HEK293 (cell line): ENCODE data around the gene CDCA7.

Experiments used
- CTCF ChIA-PET: fragments of 350-600 bp; formaldehyde crosslinking; extraction: SDS; loops from one replicate; lab custom pipeline; 2021; ENCODE audit warnings: antibody characterized with exemption; lab: Yijun Ruan, JAX
- POLR2A ChIA-PET: fragments of 300-600 bp; formaldehyde crosslinking; extraction: SDS; loops from one replicate; lab custom pipeline; 2020; ENCODE audit warnings: antibody characterized with exemption, inconsistent platforms; lab: Yijun Ruan, JAX
- H3K27ac ChIP-seq: fragments of 200-500 bp; sonication (Bioruptor generic); 2 replicates; pipeline ENCODE4 v1.5.1; 2014; ENCODE audit warnings: low read depth, low read length, control low read depth, inconsistent platforms; ENCODE audit errors: extremely low read depth
- H3K36me3 ChIP-seq, 2 experiments: fragments of 200-500 bp in 1 of 2; sonication (Bioruptor generic) in 1 of 2; 1 replicate in 1 of 2; 2 replicates in 1 of 2; pipeline ENCODE4 v1.5.1; 2014 to 2017; ENCODE audit warnings: inconsistent platforms in 2 of 2, low read length in 2 of 2; ENCODE audit not compliant: control insufficient read depth in 2 of 2, insufficient read depth in 1 of 2
- H3K4me1 ChIP-seq: fragments of 200-500 bp; sonication (Bioruptor generic); 2 replicates; pipeline ENCODE4 v1.5.1; 2014; ENCODE audit warnings: mild to moderate bottlenecking, low read length, inconsistent platforms; ENCODE audit not compliant: control insufficient read depth, insufficient read depth
- H3K4me3 ChIP-seq: 2 replicates; pipeline ENCODE4 v1.5.1; 2011; ENCODE audit warnings: low read depth, mild to moderate bottlenecking, control low read depth, low read length, moderate library complexity
- H3K9me3 ChIP-seq: fragments of 200-500 bp; sonication (Bioruptor generic); 2 replicates; pipeline ENCODE4 v1.5.1; 2014; ENCODE audit warnings: low read depth, low read length, inconsistent platforms; ENCODE audit not compliant: control insufficient read depth, insufficient read depth
- GLIS2 ChIP-seq: fragments of 450-650 bp; formaldehyde crosslinking; IDR thresholded peaks from 2 replicates; pipeline ENCODE4 v1.5.1; 2016; ENCODE audit warnings: missing biosample characterization, missing genetic modification characterization
- HOXC10 ChIP-seq: sonication (generic); formaldehyde crosslinking; IDR thresholded peaks from 2 replicates; pipeline ENCODE4 v1.8.1; 2023; ENCODE audit warnings: mild to moderate bottlenecking, missing genetic modification reagents
- KLF9 ChIP-seq: fragments of 450-650 bp; formaldehyde crosslinking; IDR thresholded peaks from 2 replicates; pipeline ENCODE4 v1.5.1; 2016; ENCODE audit warnings: missing biosample characterization, missing genetic modification characterization, low read depth
- SALL2 ChIP-seq: fragments of 450-650 bp; formaldehyde crosslinking; IDR thresholded peaks from 2 replicates; pipeline ENCODE4 v1.5.0; 2017; ENCODE audit warnings: missing biosample characterization, mild to moderate bottlenecking, missing genetic modification characterization, borderline replicate concordance
- SP7 ChIP-seq: fragments of 450-650 bp; formaldehyde crosslinking; IDR thresholded peaks from 2 replicates; pipeline ENCODE4 v1.5.1; 2016; ENCODE audit warnings: missing biosample characterization, missing genetic modification characterization
- ZBTB17 ChIP-seq: fragments of 450-650 bp; formaldehyde crosslinking; IDR thresholded peaks from 2 replicates; pipeline ENCODE4 v1.5.1; 2016; ENCODE audit warnings: missing biosample characterization, missing genetic modification characterization
- ZEB2 ChIP-seq: fragments of 450-650 bp; formaldehyde crosslinking; IDR thresholded peaks from 2 replicates; pipeline ENCODE4 v1.5.1; 2016; ENCODE audit warnings: missing biosample characterization, missing genetic modification characterization
- ZNF184 ChIP-seq: fragments of 450-650 bp; IDR thresholded peaks from 2 replicates; pipeline ENCODE4 v1.5.1; 2018; ENCODE audit warnings: missing biosample characterization, mild to moderate bottlenecking, missing genetic modification characterization
- ZNF214 ChIP-seq: fragments of 450-650 bp; formaldehyde crosslinking; IDR thresholded peaks from 2 replicates; pipeline ENCODE4 v1.5.1; 2017; ENCODE audit warnings: missing biosample characterization, mild to moderate bottlenecking, missing genetic modification characterization, borderline replicate concordance
- ZNF266 ChIP-seq: fragments of 450-650 bp; formaldehyde crosslinking; IDR thresholded peaks from 2 replicates; pipeline ENCODE4 v1.5.1; 2016; ENCODE audit warnings: missing biosample characterization, missing genetic modification characterization, low read depth
- ZNF354C ChIP-seq: fragments of 450-650 bp; formaldehyde crosslinking; IDR thresholded peaks from 2 replicates; pipeline ENCODE4 v1.5.1; 2016; ENCODE audit warnings: missing biosample characterization, missing genetic modification characterization, low read depth, borderline replicate concordance
- ZNF391 ChIP-seq: fragments of 450-650 bp; formaldehyde crosslinking; IDR thresholded peaks from 2 replicates; pipeline ENCODE4 v1.5.1; 2016; ENCODE audit warnings: low read depth, missing biosample characterization, missing genetic modification characterization, borderline replicate concordance
- ZNF394 ChIP-seq: fragments of 450-650 bp; formaldehyde crosslinking; IDR thresholded peaks from 2 replicates; pipeline ENCODE4 v1.5.1; 2016; ENCODE audit warnings: missing biosample characterization, missing genetic modification characterization, mild to moderate bottlenecking, moderate library complexity, borderline replicate concordance
- ZNF423 ChIP-seq: fragments of 450-650 bp; formaldehyde crosslinking; IDR thresholded peaks from 2 replicates; pipeline ENCODE4 v1.5.1; 2016; ENCODE audit warnings: missing biosample characterization, missing genetic modification characterization
- ZNF585B ChIP-seq: fragments of 450-650 bp; formaldehyde crosslinking; IDR thresholded peaks from 2 replicates; pipeline ENCODE4 v1.5.1; 2016; ENCODE audit warnings: missing biosample characterization, missing genetic modification characterization
- ZNF664 ChIP-seq: fragments of 450-650 bp; formaldehyde crosslinking; IDR thresholded peaks from 2 replicates; pipeline ENCODE4 v1.5.1; 2016; ENCODE audit warnings: missing biosample characterization, missing genetic modification characterization
- ZNF701 ChIP-seq: fragments of 450-650 bp; formaldehyde crosslinking; IDR thresholded peaks from 2 replicates; pipeline ENCODE4 v1.5.1; 2016; ENCODE audit warnings: missing biosample characterization, missing genetic modification characterization
- ZNF768 ChIP-seq: fragments of 450-650 bp; formaldehyde crosslinking; IDR thresholded peaks from 2 replicates; pipeline ENCODE4 v1.5.1; 2018; ENCODE audit warnings: missing biosample characterization, mild to moderate bottlenecking, missing genetic modification characterization
- ZNF792 ChIP-seq: fragments of 450-650 bp; formaldehyde crosslinking; IDR thresholded peaks from 2 replicates; pipeline ENCODE4 v1.5.1; 2016; ENCODE audit warnings: missing biosample characterization, missing genetic modification characterization
- ZSCAN30 ChIP-seq: fragments of 450-650 bp; IDR thresholded peaks from 2 replicates; pipeline ENCODE4 v1.5.1; 2018; ENCODE audit warnings: missing biosample characterization, mild to moderate bottlenecking, missing genetic modification characterization, moderate library complexity
- TF ChIP-seq, protein P1 (sequence below): fragments of 450-650 bp; formaldehyde crosslinking; IDR thresholded peaks from 2 replicates; pipeline ENCODE4 v1.5.1; 2017; ENCODE audit warnings: missing biosample characterization, missing genetic modification characterization
- TF ChIP-seq, protein P2 (sequence below): fragments of 450-650 bp; formaldehyde crosslinking; IDR thresholded peaks from 2 replicates; pipeline ENCODE4 v1.5.1; 2016; ENCODE audit warnings: missing biosample characterization, missing genetic modification characterization, borderline replicate concordance
- TF ChIP-seq, protein P3 (sequence below): fragments of 450-650 bp; formaldehyde crosslinking; IDR thresholded peaks from 2 replicates; pipeline ENCODE4 v1.5.1; 2016; ENCODE audit warnings: missing biosample characterization, missing genetic modification characterization, low read depth
- TF ChIP-seq, protein P4 (sequence below): fragments of 450-650 bp; formaldehyde crosslinking; IDR thresholded peaks from 2 replicates; pipeline ENCODE4 v1.5.1; 2016; ENCODE audit warnings: missing biosample characterization, missing genetic modification characterization
- TF ChIP-seq, protein P5 (sequence below): fragments of 450-650 bp; formaldehyde crosslinking; IDR thresholded peaks from 2 replicates; pipeline ENCODE4 v1.5.1; 2016; ENCODE audit warnings: missing biosample characterization, missing genetic modification characterization

CDCA7 gene

DNA sequence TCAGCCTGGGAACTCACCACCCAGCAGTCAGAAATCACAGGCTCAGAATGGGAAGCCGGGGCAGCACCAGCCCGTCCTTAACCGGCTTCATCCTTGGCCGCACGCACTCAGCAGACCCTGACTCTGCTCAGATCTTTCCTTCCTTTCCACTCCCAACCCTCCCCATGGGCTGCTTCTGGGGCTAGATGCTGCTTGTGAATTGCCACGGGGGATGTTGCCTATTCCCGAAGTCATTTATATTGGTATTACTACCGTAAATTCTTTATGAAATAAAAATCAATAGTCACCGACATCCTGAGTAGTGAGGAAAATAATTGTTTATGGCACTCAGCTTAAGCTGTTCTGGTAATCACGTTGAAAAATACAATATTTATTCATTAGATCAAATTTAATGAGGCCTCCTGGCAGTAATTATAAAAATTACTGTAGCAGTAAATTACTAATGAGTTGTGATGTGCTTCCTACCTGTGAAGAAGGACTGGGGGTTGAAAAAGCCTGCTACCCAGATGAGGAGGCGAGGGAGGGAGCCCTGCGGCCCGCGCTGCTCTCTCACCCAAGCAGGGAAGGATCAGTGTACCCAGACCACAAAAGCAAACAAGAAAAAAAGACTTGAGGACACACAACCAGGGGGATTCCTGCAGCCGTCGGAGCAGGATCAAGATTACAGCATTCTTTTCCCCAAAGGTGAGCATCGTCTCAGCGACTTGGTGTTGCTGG, 31.5 kb downstream of the CDCA7 start:
- peaks cover 0 to 18% of the 10 kb centered on the region in 2 experiments; a peak in 2 of 3 replicates for H3K36me3 ChIP-seq
- H3K4me1 ChIP-seq = no peaks in the 10 kb centered on the region
- ChIA-PET POLR2A (interaction anchor here (0.7 kb wide), 1 partner anchor 11 kb away, joined by 6 read pairs; no protein-coding TSS in a partner anchor), CTCF (interaction anchor here (0.9 kb wide), 1 partner anchor 16 kb away, joined by 6 read pairs; no protein-coding TSS in a partner anchor)
- no peak overlapping the region for H3K4me3 ChIP-seq
- no peak overlapping the region for H3K27ac ChIP-seq
- no peaks in the 10 kb centered on the region for H3K9me3 ChIP-seq
- TF ChIP-seq ZNF214 (tag by site-specific recombination) = no peak
- TF ChIP-seq, protein P1, sequence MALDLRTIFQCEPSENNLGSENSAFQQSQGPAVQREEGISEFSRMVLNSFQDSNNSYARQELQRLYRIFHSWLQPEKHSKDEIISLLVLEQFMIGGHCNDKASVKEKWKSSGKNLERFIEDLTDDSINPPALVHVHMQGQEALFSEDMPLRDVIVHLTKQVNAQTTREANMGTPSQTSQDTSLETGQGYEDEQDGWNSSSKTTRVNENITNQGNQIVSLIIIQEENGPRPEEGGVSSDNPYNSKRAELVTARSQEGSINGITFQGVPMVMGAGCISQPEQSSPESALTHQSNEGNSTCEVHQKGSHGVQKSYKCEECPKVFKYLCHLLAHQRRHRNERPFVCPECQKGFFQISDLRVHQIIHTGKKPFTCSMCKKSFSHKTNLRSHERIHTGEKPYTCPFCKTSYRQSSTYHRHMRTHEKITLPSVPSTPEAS (tag by site-specific recombination) = no peak
- no peak for TF ChIP-seq ZNF423 (tag by site-specific recombination)
- TF ChIP-seq ZNF768 = no peak
- TF ChIP-seq ZNF391 (tag by site-specific recombination) = no peak
- TF ChIP-seq ZNF184 (tag by site-specific recombination) = no peak
- TF ChIP-seq ZNF664 (tag by site-specific recombination) = no peak
- TF ChIP-seq, protein P2, sequence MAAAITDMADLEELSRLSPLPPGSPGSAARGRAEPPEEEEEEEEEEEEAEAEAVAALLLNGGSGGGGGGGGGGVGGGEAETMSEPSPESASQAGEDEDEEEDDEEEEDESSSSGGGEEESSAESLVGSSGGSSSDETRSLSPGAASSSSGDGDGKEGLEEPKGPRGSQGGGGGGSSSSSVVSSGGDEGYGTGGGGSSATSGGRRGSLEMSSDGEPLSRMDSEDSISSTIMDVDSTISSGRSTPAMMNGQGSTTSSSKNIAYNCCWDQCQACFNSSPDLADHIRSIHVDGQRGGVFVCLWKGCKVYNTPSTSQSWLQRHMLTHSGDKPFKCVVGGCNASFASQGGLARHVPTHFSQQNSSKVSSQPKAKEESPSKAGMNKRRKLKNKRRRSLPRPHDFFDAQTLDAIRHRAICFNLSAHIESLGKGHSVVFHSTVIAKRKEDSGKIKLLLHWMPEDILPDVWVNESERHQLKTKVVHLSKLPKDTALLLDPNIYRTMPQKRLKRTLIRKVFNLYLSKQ (tag by site-specific recombination) = no peak
- TF ChIP-seq ZNF792 (tag by site-specific recombination) = no peak
- no peak for TF ChIP-seq ZEB2 (tag by site-specific recombination)
- TF ChIP-seq HOXC10 (CRISPR knock-in tag) = no peak
- TF ChIP-seq ZNF701 (tag by site-specific recombination) = no peak

DNA sequence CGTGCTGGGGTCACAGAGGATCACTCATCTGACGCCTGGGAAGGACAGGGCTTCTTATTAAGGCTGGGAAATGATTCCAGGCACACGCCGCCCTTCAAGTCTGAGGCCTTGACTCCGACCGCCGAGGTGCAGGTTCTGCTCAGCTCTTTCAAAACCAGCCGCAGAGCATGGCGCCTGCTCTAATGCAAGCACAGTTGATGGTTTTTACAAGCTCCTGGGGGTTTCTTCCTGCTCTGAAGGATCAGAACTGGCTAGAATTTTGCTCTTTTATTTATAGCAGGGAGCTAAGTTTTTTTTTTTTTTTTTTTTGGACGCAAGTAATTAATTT, 32.0 kb downstream of the CDCA7 start:
- CTCF ChIA-PET = interaction anchor here (0.9 kb wide), 1 partner anchor 16 kb away, joined by 6 read pairs; no protein-coding TSS in a partner anchor

DNA sequence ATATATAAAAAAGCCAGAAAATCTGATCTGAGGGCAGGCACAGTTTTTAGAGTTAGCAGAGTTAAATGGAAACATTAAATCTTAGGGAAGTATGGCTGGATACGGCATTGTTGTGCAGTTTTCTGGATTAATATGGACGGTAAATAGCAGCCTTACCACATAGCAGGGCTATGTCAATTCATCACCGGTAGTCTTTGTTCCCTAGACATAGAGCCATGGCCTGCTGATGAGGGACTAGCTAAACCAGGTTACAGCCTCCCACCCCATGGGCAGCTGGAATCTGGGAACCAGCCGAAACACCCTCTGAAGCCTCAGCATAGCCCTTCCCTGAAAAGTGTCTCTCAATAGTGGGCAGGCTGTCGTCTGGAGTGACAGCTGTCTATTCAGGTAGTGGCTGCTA, 32.4 kb downstream of the CDCA7 start:
- Histone ChIP-seq H3K9me3 (no peaks in the 10 kb centered on the region), H3K4me1 (no peaks in the 10 kb centered on the region), H3K27ac (no peak overlapping the region), H3K4me3 (no peak overlapping the region), H3K36me3 (peaks cover 0 to 18% of the 10 kb centered on the region in 2 experiments; a peak in 1 of 3 replicates)
- ChIA-PET CTCF (interaction anchor here (0.9 kb wide), 1 partner anchor 15 kb away, joined by 6 read pairs; no protein-coding TSS in a partner anchor), POLR2A (interaction anchor here (0.7 kb wide), 1 partner anchor 10 kb away, joined by 6 read pairs; no protein-coding TSS in a partner anchor)
- no peak for TF ChIP-seq ZSCAN30 (tag by site-specific recombination)
- TF ChIP-seq, protein P3, sequence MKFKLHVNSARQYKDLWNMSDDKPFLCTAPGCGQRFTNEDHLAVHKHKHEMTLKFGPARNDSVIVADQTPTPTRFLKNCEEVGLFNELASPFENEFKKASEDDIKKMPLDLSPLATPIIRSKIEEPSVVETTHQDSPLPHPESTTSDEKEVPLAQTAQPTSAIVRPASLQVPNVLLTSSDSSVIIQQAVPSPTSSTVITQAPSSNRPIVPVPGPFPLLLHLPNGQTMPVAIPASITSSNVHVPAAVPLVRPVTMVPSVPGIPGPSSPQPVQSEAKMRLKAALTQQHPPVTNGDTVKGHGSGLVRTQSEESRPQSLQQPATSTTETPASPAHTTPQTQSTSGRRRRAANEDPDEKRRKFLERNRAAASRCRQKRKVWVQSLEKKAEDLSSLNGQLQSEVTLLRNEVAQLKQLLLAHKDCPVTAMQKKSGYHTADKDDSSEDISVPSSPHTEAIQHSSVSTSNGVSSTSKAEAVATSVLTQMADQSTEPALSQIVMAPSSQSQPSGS (tag by site-specific recombination) = no peak
- no peak for TF ChIP-seq SALL2 (tag by site-specific recombination)
- TF ChIP-seq KLF9 (tag by site-specific recombination) = no peak
- TF ChIP-seq GLIS2 (tag by site-specific recombination) = no peak
- no peak for TF ChIP-seq ZNF266 (tag by site-specific recombination)
- TF ChIP-seq, protein P4, sequence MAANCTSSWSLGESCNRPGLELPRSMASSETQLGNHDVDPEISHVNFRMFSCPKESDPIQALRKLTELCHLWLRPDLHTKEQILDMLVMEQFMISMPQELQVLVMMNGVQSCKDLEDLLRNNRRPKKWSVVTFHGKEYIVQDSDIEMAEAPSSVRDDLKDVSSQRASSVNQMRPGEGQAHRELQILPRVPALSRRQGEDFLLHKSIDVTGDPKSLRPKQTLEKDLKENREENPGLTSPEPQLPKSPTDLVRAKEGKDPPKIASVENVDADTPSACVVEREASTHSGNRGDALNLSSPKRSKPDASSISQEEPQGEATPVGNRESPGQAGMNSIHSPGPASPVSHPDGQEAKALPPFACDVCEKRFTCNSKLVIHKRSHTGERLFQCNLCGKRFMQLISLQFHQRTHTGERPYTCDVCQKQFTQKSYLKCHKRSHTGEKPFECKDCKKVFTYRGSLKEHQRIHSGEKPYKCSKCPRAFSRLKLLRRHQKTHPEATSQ (tag by site-specific recombination) = no peak
- TF ChIP-seq, protein P5, sequence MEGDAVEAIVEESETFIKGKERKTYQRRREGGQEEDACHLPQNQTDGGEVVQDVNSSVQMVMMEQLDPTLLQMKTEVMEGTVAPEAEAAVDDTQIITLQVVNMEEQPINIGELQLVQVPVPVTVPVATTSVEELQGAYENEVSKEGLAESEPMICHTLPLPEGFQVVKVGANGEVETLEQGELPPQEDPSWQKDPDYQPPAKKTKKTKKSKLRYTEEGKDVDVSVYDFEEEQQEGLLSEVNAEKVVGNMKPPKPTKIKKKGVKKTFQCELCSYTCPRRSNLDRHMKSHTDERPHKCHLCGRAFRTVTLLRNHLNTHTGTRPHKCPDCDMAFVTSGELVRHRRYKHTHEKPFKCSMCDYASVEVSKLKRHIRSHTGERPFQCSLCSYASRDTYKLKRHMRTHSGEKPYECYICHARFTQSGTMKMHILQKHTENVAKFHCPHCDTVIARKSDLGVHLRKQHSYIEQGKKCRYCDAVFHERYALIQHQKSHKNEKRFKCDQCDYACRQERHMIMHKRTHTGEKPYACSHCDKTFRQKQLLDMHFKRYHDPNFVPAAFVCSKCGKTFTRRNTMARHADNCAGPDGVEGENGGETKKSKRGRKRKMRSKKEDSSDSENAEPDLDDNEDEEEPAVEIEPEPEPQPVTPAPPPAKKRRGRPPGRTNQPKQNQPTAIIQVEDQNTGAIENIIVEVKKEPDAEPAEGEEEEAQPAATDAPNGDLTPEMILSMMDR (tag by site-specific recombination) = no peak
- TF ChIP-seq ZNF354C = no peak

More for the DNA sequence above, 32.0 kb downstream of the CDCA7 start:
- Histone ChIP-seq H3K4me3 (no peak overlapping the region), H3K36me3 (peaks cover 0 to 18% of the 10 kb centered on the region in 2 experiments; a peak in 1 of 3 replicates), H3K4me1 (no peaks in the 10 kb centered on the region), H3K9me3 (no peaks in the 10 kb centered on the region), H3K27ac (no peak overlapping the region)
- POLR2A ChIA-PET = interaction anchor here (0.7 kb wide), 1 partner anchor 10 kb away, joined by 6 read pairs; no protein-coding TSS in a partner anchor
- TF ChIP-seq ZNF394 (tag by site-specific recombination) (no peak), SP7 (no peak), ZNF585B (tag by site-specific recombination) (no peak), ZBTB17 (tag by site-specific recombination) (no peak)
